ENCODE results near the gene CEBPB.

CEBPB gene

GRCh38 chr20:50190251-50191064 lies at the start of gene CEBPB:
Gene CEBPB (plus strand): TSS chr20:50190830. CDS start chr20:50191034, 204 bp downstream.
- TF ChIP-seq GATA2 (IDR thresholded peaks at IDR 0.05; ENCODE audit: low read depth, low read length) (no peak), GATA3 (IDR thresholded peaks at IDR 0.05; ENCODE audit: low read depth, low read length) (no peak)

- TF ChIP-seq GATA2 (IDR thresholded peaks at IDR 0.05; ENCODE audit: low read depth, low read length), result no peak
Measured at GRCh38 chr20:50141018-50141675, 49.5 kb upstream of the CEBPB start.

GRCh38 chr20:50141811-50142561 lies 48.6 kb upstream of the CEBPB start:
- TF ChIP-seq GATA3 (IDR thresholded peaks at IDR 0.05; ENCODE audit: low read depth, low read length) (no peak), GATA2 (IDR thresholded peaks at IDR 0.05; ENCODE audit: low read depth, low read length) (peak; percentile 66)

GRCh38 chr20:50142812-50143211 lies 47.8 kb upstream of the CEBPB start:
- TF ChIP-seq GATA2 (IDR thresholded peaks at IDR 0.05; ENCODE audit: low read depth, low read length), result no peak
- TF ChIP-seq GATA3 (IDR thresholded peaks at IDR 0.05; ENCODE audit: low read depth, low read length), result no peak

GRCh38 chr20:50144362-50144761 lies 46.3 kb upstream of the CEBPB start:
- TF ChIP-seq GATA2 (IDR thresholded peaks at IDR 0.05; ENCODE audit: low read depth, low read length) (no peak), GATA3 (IDR thresholded peaks at IDR 0.05; ENCODE audit: low read depth, low read length) (no peak)

GRCh38 chr20:50145566-50145965 lies 45.1 kb upstream of the CEBPB start:
- TF ChIP-seq GATA2 (IDR thresholded peaks at IDR 0.05; ENCODE audit: low read depth, low read length), result no peak
- TF ChIP-seq GATA3 (IDR thresholded peaks at IDR 0.05; ENCODE audit: low read depth, low read length), result no peak

GRCh38 chr20:50146214-50146613 lies 44.4 kb upstream of the CEBPB start:
- no peak for TF ChIP-seq GATA3 (IDR thresholded peaks at IDR 0.05; ENCODE audit: low read depth, low read length)

GRCh38 chr20:50146732-50147662 lies 43.6 kb upstream of the CEBPB start:
- no peak for TF ChIP-seq GATA2 (IDR thresholded peaks at IDR 0.05; ENCODE audit: low read depth, low read length)
- no peak for TF ChIP-seq GATA3 (IDR thresholded peaks at IDR 0.05; ENCODE audit: low read depth, low read length)

GRCh38 chr20:50149481-50150254 lies 41.0 kb upstream of the CEBPB start:
- TF ChIP-seq GATA3 (IDR thresholded peaks at IDR 0.05; ENCODE audit: low read depth, low read length) (no peak), GATA2 (IDR thresholded peaks at IDR 0.05; ENCODE audit: low read depth, low read length) (no peak)

GRCh38 chr20:50151034-50151743 lies 39.4 kb upstream of the CEBPB start:
- TF ChIP-seq GATA2 (IDR thresholded peaks at IDR 0.05; ENCODE audit: low read depth, low read length), result no peak
- TF ChIP-seq GATA3 (IDR thresholded peaks at IDR 0.05; ENCODE audit: low read depth, low read length), result no peak

GRCh38 chr20:50152394-50153152 lies 38.1 kb upstream of the CEBPB start:
- no peak for TF ChIP-seq GATA3 (IDR thresholded peaks at IDR 0.05; ENCODE audit: low read depth, low read length)

- TF ChIP-seq GATA2 (IDR thresholded peaks at IDR 0.05; ENCODE audit: low read depth, low read length) (no peak), GATA3 (IDR thresholded peaks at IDR 0.05; ENCODE audit: low read depth, low read length) (no peak)
Measured at GRCh38 chr20:50153153-50153499, 37.5 kb upstream of the CEBPB start.

Data from SH-SY5Y (cell line).